CD4-positive, alpha-beta T cell treated with Interleukin-15 for 4 hours (primary cell): ENCODE results near the gene IMMT.
A peak's percentile ranks its signal among the peaks of the same experiment; 100 is the strongest.
"Not testable (repeated sequence)": the region's sequence is repeated elsewhere in the genome, so short reads cannot be mapped to it uniquely, and the experiment has no call there.

ENCODE experiments used
- DNase-seq: peaks from one replicate; pipeline ENCODE4 v3.0.0-alpha.2; 2020; ENCODE audit warnings: low spot score

The IMMT gene

GRCh38 chr2:86226070-86226469 is 30.8 kb upstream of the IMMT start:
- DNase-seq = no peak

- DNase-seq = peak; percentile 32
Measured at GRCh38 chr2:86225581-86225980, 30.3 kb upstream of the IMMT start.

- no peak for DNase-seq
Measured at GRCh38 chr2:86224645-86225355, 29.5 kb upstream of the IMMT start.

GRCh38 chr2:86223927-86224560 is 28.8 kb upstream of the IMMT start:
- no peak for DNase-seq

GRCh38 chr2:86223140-86223926 is 28.1 kb upstream of the IMMT start:
- DNase-seq = no peak

GRCh38 chr2:86221066-86221684 is 25.9 kb upstream of the IMMT start:
- peak; percentile 58 for DNase-seq

GRCh38 chr2:86219896-86220295 is 24.6 kb upstream of the IMMT start:
- no peak for DNase-seq

GRCh38 chr2:86218124-86218523 is 22.9 kb upstream of the IMMT start:
- DNase-seq = no peak

- DNase-seq = no peak
Measured at GRCh38 chr2:86216575-86217555, 21.6 kb upstream of the IMMT start.

GRCh38 chr2:86214503-86214832 is 19.2 kb upstream of the IMMT start:
- no peak for DNase-seq

- DNase-seq = no peak
Measured at GRCh38 chr2:86213699-86214502, 18.6 kb upstream of the IMMT start.

- DNase-seq = no peak
Measured at GRCh38 chr2:86213056-86213455, 17.8 kb upstream of the IMMT start.

GRCh38 chr2:86211796-86212188 is 16.5 kb upstream of the IMMT start:
- no peak for DNase-seq

- no peak for DNase-seq
Measured at GRCh38 chr2:86211033-86211795, 16.0 kb upstream of the IMMT start.

- no peak for DNase-seq
Measured at GRCh38 chr2:86204458-86204857, 9.2 kb upstream of the IMMT start.

- DNase-seq = no peak
Measured at GRCh38 chr2:86203614-86204013, 8.4 kb upstream of the IMMT start.

GRCh38 chr2:86202702-86203101 is 7.4 kb upstream of the IMMT start:
- DNase-seq = no peak

GRCh38 chr2:86202336-86202692 is 7.1 kb upstream of the IMMT start:
- no peak for DNase-seq

GRCh38 chr2:86201671-86202335 is 6.5 kb upstream of the IMMT start:
- DNase-seq = no peak

GRCh38 chr2:86200564-86200963 is 5.3 kb upstream of the IMMT start:
- DNase-seq = not testable (repeated sequence)
